Left colon (tissue), 2 donors: ENCODE data around the gene PRM2. TPM values are rescaled to one million over a fixed set of nuclear protein-coding genes. Genes with fewer than 3 reads are reported as not detected.
A peak's percentile ranks its signal among the peaks of the same experiment; 100 is the strongest.

Experiments used
- ATAC-seq: fragments of 200-7000 bp; cut with Tn5 transposase; one replicate; pipeline ENCODE4 v1.9.1; 2020; ENCODE audit warnings: mild to moderate bottlenecking, moderate library complexity
- DNase-seq, 2 donors: peaks; one replicate each; pipeline ENCODE4 v3.0.0-alpha.2; 2020
- intact Hi-C, 2 donors: fragments of 100-400 bp; cut with DNase I in 1 of 2; cut with micrococcal nuclease in 1 of 2; formaldehyde crosslinking; loops; one replicate each; pipeline versions ENCODE4 v1.11.2 to v1.14.0; 2022; cut with DNase I, micrococcal nuclease
- long read RNA-seq: library from polyadenylated mRNA; unstranded; transcript quantifications from one replicate; pipeline ENCODE4 v2.0.0, GENCODE V29; 2021
- total RNA-seq, 2 donors: library from RNA; stranded (reverse); fragmentation: NEBNext Ultra II Directional; extraction: Animal tissue kit (Norgen Biotek cat#: 25700); gene quantifications; one replicate each; pipeline ENCODE4 v1.2.1, GENCODE V29; 2021
- donor health status: DM: no; HTN: no; CAD: no.
- donor health status: DM: yes; HTN: yes; CAD: no.

The PRM2 gene
- total RNA-seq = not detected
- long read RNA-seq = 0 reads

- intact Hi-C loops = no loop called here
- ATAC-seq = no peak
- DNase-seq = no peak
Measured at GRCh38 chr16:11276143-11276895, at the start of gene PRM2. Gene PRM2, minus strand, starts transcription at chr16:11276480. Its CDS starts 110 bp downstream, at chr16:11276370.

- no peak for ATAC-seq
- DNase-seq = no peak
- intact Hi-C loops = no loop called here
Measured at GRCh38 chr16:11325404-11326083, 49.3 kb upstream of the PRM2 start.

GRCh38 chr16:11323551-11324336 is 47.5 kb upstream of the PRM2 start:
- no peak for DNase-seq
- intact Hi-C loops = no loop called here
- no peak for ATAC-seq

GRCh38 chr16:11322823-11323222 is 46.5 kb upstream of the PRM2 start:
- intact Hi-C loops = no loop called here
- ATAC-seq (no peak), DNase-seq (no peak)

- DNase-seq (no peak), ATAC-seq (no peak)
- intact Hi-C loops = no loop called here
Measured at GRCh38 chr16:11321662-11322061, 45.4 kb upstream of the PRM2 start.

- intact Hi-C loops = no loop called here
- ATAC-seq (peak; percentile 66), DNase-seq (no peak)
Measured at GRCh38 chr16:11320170-11320569, 43.9 kb upstream of the PRM2 start.

GRCh38 chr16:11319529-11320146 is 43.4 kb upstream of the PRM2 start:
- peak in 1 of 2 donors; percentile 47 for DNase-seq
- intact Hi-C loops = no loop called here

GRCh38 chr16:11318817-11319216 is 42.5 kb upstream of the PRM2 start:
- intact Hi-C loops = no loop called here
- ATAC-seq = no peak
- DNase-seq = no peak

More at GRCh38 chr16:11319529-11320146, 43.4 kb upstream of the PRM2 start:
- peak; percentile 40 for ATAC-seq

- intact Hi-C loops = no loop called here
- DNase-seq (no peak), ATAC-seq (no peak)
Measured at GRCh38 chr16:11316331-11317015, 40.2 kb upstream of the PRM2 start.

- no peak for DNase-seq
- no peak for ATAC-seq
- intact Hi-C loops = no loop called here
Measured at GRCh38 chr16:11315510-11315909, 39.2 kb upstream of the PRM2 start.

GRCh38 chr16:11314309-11314894 is 38.1 kb upstream of the PRM2 start:
- no peak for ATAC-seq
- intact Hi-C loops = no loop called here
- DNase-seq = no peak

GRCh38 chr16:11313493-11314308 is 37.4 kb upstream of the PRM2 start:
- DNase-seq = no peak
- intact Hi-C loops = no loop called here
- no peak for ATAC-seq

GRCh38 chr16:11312718-11313492 is 36.6 kb upstream of the PRM2 start:
- intact Hi-C loops = no loop called here
- peak; percentile 66 to 68 for DNase-seq
- ATAC-seq = peak; percentile 90

- intact Hi-C loops = no loop called here
- DNase-seq = no peak
- ATAC-seq = no peak
Measured at GRCh38 chr16:11310997-11311561, 34.8 kb upstream of the PRM2 start.

- DNase-seq (no peak), ATAC-seq (no peak)
- intact Hi-C loops = no loop called here
Measured at GRCh38 chr16:11310634-11310977, 34.3 kb upstream of the PRM2 start.

- ATAC-seq (no peak), DNase-seq (peak in 1 of 2 donors; percentile 43)
- intact Hi-C loops = no loop called here
Measured at GRCh38 chr16:11309895-11310633, 33.8 kb upstream of the PRM2 start.
